IPS-NIHi7 (cell line): ENCODE results near the gene LHPP.

Experiments used
- DNase-seq: peaks from one replicate; pipeline ENCODE4 v3.0.0; 2012; ENCODE audit warnings: mixed read lengths; ENCODE audit errors: extremely low spot score

LHPP gene

GRCh38 chr10:124470544-124471434, 9.2 kb downstream of the LHPP start:
- DNase-seq = no peak

GRCh38 chr10:124472071-124472470, 10.4 kb downstream of the LHPP start:
- DNase-seq = no peak

GRCh38 chr10:124473070-124473469, 11.4 kb downstream of the LHPP start:
- DNase-seq = no peak

GRCh38 chr10:124474514-124475070, 13.0 kb downstream of the LHPP start:
- no peak for DNase-seq

GRCh38 chr10:124476043-124476725, 14.6 kb downstream of the LHPP start:
- DNase-seq = no peak

GRCh38 chr10:124477614-124478363, 16.2 kb downstream of the LHPP start:
- DNase-seq = peak; percentile 49

GRCh38 chr10:124478515-124478914, 16.9 kb downstream of the LHPP start:
- no peak for DNase-seq

- DNase-seq = no peak
Measured at GRCh38 chr10:124480860-124481259, 19.2 kb downstream of the LHPP start.

GRCh38 chr10:124481717-124482116, 20.1 kb downstream of the LHPP start:
- no peak for DNase-seq

- DNase-seq = no peak
Measured at GRCh38 chr10:124482236-124482800, 20.7 kb downstream of the LHPP start.

GRCh38 chr10:124482876-124483275, 21.3 kb downstream of the LHPP start:
- no peak for DNase-seq

- DNase-seq = no peak
Measured at GRCh38 chr10:124484031-124484430, 22.4 kb downstream of the LHPP start.

- DNase-seq = no peak
Measured at GRCh38 chr10:124484661-124485060, 23.0 kb downstream of the LHPP start.

- DNase-seq = no peak
Measured at GRCh38 chr10:124486635-124487034, 25.0 kb downstream of the LHPP start.

GRCh38 chr10:124491105-124491504, 29.5 kb downstream of the LHPP start:
- no peak for DNase-seq

- no peak for DNase-seq
Measured at GRCh38 chr10:124492266-124492665, 30.6 kb downstream of the LHPP start.

GRCh38 chr10:124493214-124493882, 31.7 kb downstream of the LHPP start:
- DNase-seq = no peak

- no peak for DNase-seq
Measured at GRCh38 chr10:124494046-124494807, 32.6 kb downstream of the LHPP start.

- DNase-seq = no peak
Measured at GRCh38 chr10:124495162-124495561, 33.5 kb downstream of the LHPP start.

- no peak for DNase-seq
Measured at GRCh38 chr10:124495725-124496124, 34.1 kb downstream of the LHPP start.
